ENCODE data around the gene DCLK2. TPM values are rescaled to one million over a fixed set of nuclear protein-coding genes. Genes with fewer than 3 reads are reported as not detected.

Gene DCLK2
- total and polyA plus RNA-seq, 2 of the 4 experiments (the other 2 are of a cell fraction), result 11.3 to 15.5 TPM

DNA sequence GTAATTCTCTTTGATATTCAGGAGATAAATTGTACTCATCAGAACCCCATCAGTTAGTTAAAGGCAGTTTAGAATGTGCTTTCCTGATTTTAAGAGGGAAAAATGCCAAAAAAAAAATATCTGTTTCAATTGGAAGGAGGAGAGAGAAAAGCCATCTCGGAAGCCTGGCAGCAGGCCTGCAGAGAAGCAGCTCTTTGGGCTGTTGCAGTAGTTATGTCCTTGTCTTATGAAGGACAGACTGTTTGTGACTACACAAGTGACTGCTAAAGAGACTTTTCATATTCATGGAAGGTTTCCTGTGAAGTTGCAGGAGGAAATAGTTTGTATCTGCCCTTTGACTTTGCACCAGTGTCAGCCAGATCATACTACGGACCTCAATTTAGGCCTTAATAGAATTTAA is 88.8 kb downstream of the DCLK2 start:
- no peak for DNase-seq
- dilution Hi-C loops (cut with HindIII; ENCODE audit: low sequenced_read_pairs, unreplicated experiment), result no loop called here
- Histone ChIP-seq H2AFZ (replicated peaks; ENCODE audit: low read length, poor library complexity) (no peak overlapping the region), H3K14ac (replicated peaks; ENCODE audit: low read depth, low read length) (no peak overlapping the region), H2BK5ac (ENCODE audit: low read depth, low read length, poor library complexity, severe bottlenecking) (no peak overlapping the region), H4K8ac (ENCODE audit: low read depth in 2 of 2, low read length in 2 of 2) (no peak overlapping the region), H3K9me3 (ENCODE audit: control insufficient read depth, insufficient read depth, low read length) (peaks cover 3% of the 10 kb centered on the region), H3K9ac (ENCODE audit: low read depth, low read length) (no peak overlapping the region), H3K9me1 (ENCODE audit: insufficient read depth, low read length) (0 out of 2 replicates have a peak, but pooled peaks cover 6% of the 10 kb centered on the region), H3K4me1 (ENCODE audit: control insufficient read depth, insufficient read depth, low read length) (no peaks in the 10 kb centered on the region), H3K27ac (ENCODE audit: insufficient read depth, low read length) (no peak overlapping the region), H4K91ac (ENCODE audit: insufficient read depth, low read depth, low read length) (no peak overlapping the region), H3K36me3 (ENCODE audit: control insufficient read depth, insufficient read depth, low read length) (no peaks in the 10 kb centered on the region), H4K20me1 (ENCODE audit: insufficient read depth, low read length) (no peaks in the 10 kb centered on the region), H4K5ac (ENCODE audit: low read depth, low read length) (no peak overlapping the region), H3K4me2 (ENCODE audit: low read depth, low read length) (no peak overlapping the region), H3K56ac (ENCODE audit: extremely low read depth, insufficient read depth, low read length) (no peak overlapping the region), H3K79me1 (ENCODE audit: low read depth in 1 of 2, low read length in 2 of 2) (peaks cover 27 to 39% of the 10 kb centered on the region in 2 experiments), H2BK15ac (ENCODE audit: low read depth, low read length) (no peak overlapping the region), H2BK20ac (ENCODE audit: low read depth, low read length) (no peak overlapping the region), H2AK9ac (replicated peaks; ENCODE audit: low read depth, low read length, poor library complexity) (no peak overlapping the region), H3K18ac (ENCODE audit: low read depth, low read length) (no peak overlapping the region), H2BK120ac (ENCODE audit: low read depth, low read length) (no peak overlapping the region), H2AK5ac (ENCODE audit: low read depth, low read length) (no peak overlapping the region), H3K4ac (ENCODE audit: low read depth, low read length) (no peak overlapping the region), H3K27me3 (ENCODE audit: control insufficient read depth, insufficient read depth, low read length) (no peaks in the 10 kb centered on the region), H3K23ac (ENCODE audit: low read depth, low read length) (no peak overlapping the region), H3K4me3 (ENCODE audit: insufficient read depth, low read depth, low read length) (no peak overlapping the region)
- in situ Hi-C loops (cut with MboI; ENCODE audit: low sequenced_read_pairs), result no loop called here
- ChIA-PET CTCF (no interaction called here), POLR2A (ENCODE audit: unreplicated experiment) (no interaction called here)
- TF ChIP-seq, protein P1, sequence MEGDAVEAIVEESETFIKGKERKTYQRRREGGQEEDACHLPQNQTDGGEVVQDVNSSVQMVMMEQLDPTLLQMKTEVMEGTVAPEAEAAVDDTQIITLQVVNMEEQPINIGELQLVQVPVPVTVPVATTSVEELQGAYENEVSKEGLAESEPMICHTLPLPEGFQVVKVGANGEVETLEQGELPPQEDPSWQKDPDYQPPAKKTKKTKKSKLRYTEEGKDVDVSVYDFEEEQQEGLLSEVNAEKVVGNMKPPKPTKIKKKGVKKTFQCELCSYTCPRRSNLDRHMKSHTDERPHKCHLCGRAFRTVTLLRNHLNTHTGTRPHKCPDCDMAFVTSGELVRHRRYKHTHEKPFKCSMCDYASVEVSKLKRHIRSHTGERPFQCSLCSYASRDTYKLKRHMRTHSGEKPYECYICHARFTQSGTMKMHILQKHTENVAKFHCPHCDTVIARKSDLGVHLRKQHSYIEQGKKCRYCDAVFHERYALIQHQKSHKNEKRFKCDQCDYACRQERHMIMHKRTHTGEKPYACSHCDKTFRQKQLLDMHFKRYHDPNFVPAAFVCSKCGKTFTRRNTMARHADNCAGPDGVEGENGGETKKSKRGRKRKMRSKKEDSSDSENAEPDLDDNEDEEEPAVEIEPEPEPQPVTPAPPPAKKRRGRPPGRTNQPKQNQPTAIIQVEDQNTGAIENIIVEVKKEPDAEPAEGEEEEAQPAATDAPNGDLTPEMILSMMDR (conservative IDR thresholded peaks at IDR 0.05; ENCODE audit: low read depth, low read length), result no peak
- TF ChIP-seq MXI1 (IDR thresholded peaks at IDR 0.05; ENCODE audit: borderline replicate concordance, low read depth, low read length) (no peak), MAZ (IDR thresholded peaks at IDR 0.05; ENCODE audit: borderline replicate concordance, low read depth, low read length) (no peak), CEBPB (IDR thresholded peaks at IDR 0.05; ENCODE audit: low read depth, low read length) (no peak), CHD1 (IDR thresholded peaks at IDR 0.05; ENCODE audit: low read depth, low read length) (no peak), RAD21 (IDR thresholded peaks at IDR 0.05; ENCODE audit: low read length) (no peak), RFX5 (IDR thresholded peaks at IDR 0.05; ENCODE audit: low read depth, low read length) (no peak), POLR2A (IDR thresholded peaks at IDR 0.05; ENCODE audit: low read depth, low read length) (no peak), MAFK (IDR thresholded peaks at IDR 0.05; ENCODE audit: low read depth, low read length) (no peak)
- ATAC-seq (ENCODE audit: low read depth), result no peak
- intact Hi-C loops (cut with micrococcal nuclease), result no loop called here
- no TSS peak for BruUV-seq (replicated peaks)
- WGBS, 2 experiments (ENCODE audit: extremely low coverage in 2 of 2, insufficient read length in 1 of 2), result 60% methylated on average over 1 of the region's 2 CpGs; no CpG with 5 or more reads in 1 of the 2 experiments

All from IMR-90 (cell line).